B cell (primary cell): Measurements from ENCODE around the gene HRNR.

ENCODE experiments used
- CTCF ChIP-seq: fragments of 200-600 bp; IDR thresholded peaks from one replicate; pipeline ENCODE4 v1.8.0; 2022; ENCODE audit warnings: antibody characterized with exemption, mild to moderate bottlenecking
- EZH2 ChIP-seq: IDR thresholded peaks from 2 replicates; pipeline ENCODE4 v1.6.1; 2012; ENCODE audit warnings: borderline replicate concordance, low read depth, mild to moderate bottlenecking, moderate library complexity, low read length; ENCODE audit not compliant: insufficient read depth, poor library complexity, severe bottlenecking

GRCh38 chr1:152188673-152189591 is 35.1 kb downstream of the HRNR start:
- TF ChIP-seq CTCF (peak; percentile 89), EZH2 (no peak)
